Prostate gland (tissue), 2 donors: ENCODE data around the gene SLC38A3.

Experiments used
- POLR2AphosphoS5 ChIP-seq: sonication (generic); formaldehyde crosslinking; IDR thresholded peaks from one replicate; pipeline ENCODE4 v1.6.1; 2017; ENCODE audit warnings: antibody characterized with exemption
- TF ChIP-seq, protein P1 (sequence below), 4 experiments: fragments of 200-600 bp in 2 of 4; fragments of 450-650 bp in 2 of 4; sonication (generic) in 2 of 4; IDR thresholded peaks; 1 replicate in 3 of 4; 2 replicates in 1 of 4; pipeline ENCODE4 v1.5.1; 2016 to 2019; ENCODE audit warnings: antibody characterized with exemption in 4 of 4, mild to moderate bottlenecking in 2 of 4, moderate library complexity in 2 of 4

DNA sequence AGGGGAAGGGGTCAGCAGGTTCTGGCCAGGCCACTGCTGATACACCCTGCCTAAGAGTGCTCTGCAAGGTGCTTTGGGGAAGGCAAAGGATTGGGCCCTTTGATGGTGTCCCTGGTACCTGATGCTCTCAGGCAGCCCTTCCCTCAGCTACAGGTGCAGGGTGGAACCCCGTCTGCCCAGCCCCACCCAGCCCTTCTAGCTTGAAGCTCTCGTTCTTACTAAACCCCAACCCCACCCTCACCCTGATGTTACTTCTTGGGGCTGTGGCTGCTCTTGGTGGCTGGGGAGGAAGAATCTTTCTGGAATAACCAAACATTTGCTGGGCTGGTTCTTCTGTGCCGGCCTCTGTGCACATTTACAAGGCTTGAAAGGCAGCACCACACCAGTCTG is 37.3 kb downstream of the SLC38A3 start:
- TF ChIP-seq, protein P1, sequence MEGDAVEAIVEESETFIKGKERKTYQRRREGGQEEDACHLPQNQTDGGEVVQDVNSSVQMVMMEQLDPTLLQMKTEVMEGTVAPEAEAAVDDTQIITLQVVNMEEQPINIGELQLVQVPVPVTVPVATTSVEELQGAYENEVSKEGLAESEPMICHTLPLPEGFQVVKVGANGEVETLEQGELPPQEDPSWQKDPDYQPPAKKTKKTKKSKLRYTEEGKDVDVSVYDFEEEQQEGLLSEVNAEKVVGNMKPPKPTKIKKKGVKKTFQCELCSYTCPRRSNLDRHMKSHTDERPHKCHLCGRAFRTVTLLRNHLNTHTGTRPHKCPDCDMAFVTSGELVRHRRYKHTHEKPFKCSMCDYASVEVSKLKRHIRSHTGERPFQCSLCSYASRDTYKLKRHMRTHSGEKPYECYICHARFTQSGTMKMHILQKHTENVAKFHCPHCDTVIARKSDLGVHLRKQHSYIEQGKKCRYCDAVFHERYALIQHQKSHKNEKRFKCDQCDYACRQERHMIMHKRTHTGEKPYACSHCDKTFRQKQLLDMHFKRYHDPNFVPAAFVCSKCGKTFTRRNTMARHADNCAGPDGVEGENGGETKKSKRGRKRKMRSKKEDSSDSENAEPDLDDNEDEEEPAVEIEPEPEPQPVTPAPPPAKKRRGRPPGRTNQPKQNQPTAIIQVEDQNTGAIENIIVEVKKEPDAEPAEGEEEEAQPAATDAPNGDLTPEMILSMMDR (IDR thresholded peaks at IDR 0.05), result no peak
- TF ChIP-seq POLR2AphosphoS5, result no peak
